K562 (cell line): ENCODE results near the gene MYL3.

Source experiments
- FOXA1 ChIP-seq: fragments of 450-650 bp; IDR thresholded peaks from 2 replicates; pipeline ENCODE4 v1.6.1; 2016; ENCODE audit warnings: mild to moderate bottlenecking, borderline replicate concordance
- GTF2F1 ChIP-seq: IDR thresholded peaks from 2 replicates; pipeline ENCODE4 v1.6.1; 2011; ENCODE audit warnings: low read depth, low read length, improper control_type of control experiment
- KAT7 ChIP-seq: sonication (generic); formaldehyde crosslinking; IDR thresholded peaks from 2 replicates; pipeline ENCODE4 v1.8.0; 2022; ENCODE audit warnings: missing genetic modification reagents, mild to moderate bottlenecking, borderline replicate concordance
- MAFF ChIP-seq: IDR thresholded peaks from 2 replicates; pipeline ENCODE4 v1.6.1; 2012; ENCODE audit warnings: low read length, improper control_type of control experiment
- MYC ChIP-seq, 2 experiments: fragments of 250-450 bp in 1 of 2; sonication (Bioruptor Pico) in 1 of 2; IDR thresholded peaks; 2 replicates each; pipeline versions ENCODE4 v1.5.1 to v1.6.1; 2012 to 2021; ENCODE audit warnings: low read depth in 2 of 2, borderline replicate concordance in 1 of 2, improper control_type of control experiment in 1 of 2, low read length in 1 of 2, mild to moderate bottlenecking in 1 of 2, moderate library complexity in 1 of 2
- NR2C2 ChIP-seq, 2 experiments: fragments of 200-800 bp in 1 of 2; sonication (Bioruptor generic) in 1 of 2; sonication (generic) in 1 of 2; formaldehyde crosslinking in 1 of 2; IDR thresholded peaks; 2 replicates each; pipeline versions ENCODE4 v1.6.1 to v1.8.0; 2016 to 2022; ENCODE audit warnings: mild to moderate bottlenecking in 1 of 2, missing compliant biosample characterization in 1 of 2, missing genetic modification characterization in 1 of 2, missing genetic modification reagents in 1 of 2
- NRF1 ChIP-seq, 2 experiments: fragments of 450-650 bp; IDR thresholded peaks in 1 of 2; conservative IDR thresholded peaks in 1 of 2; 2 replicates each; pipeline ENCODE4 v1.6.1; 2014; ENCODE audit warnings: mild to moderate bottlenecking in 2 of 2
- POLR2A ChIP-seq: fragments of 450-650 bp; conservative IDR thresholded peaks from 2 replicates; pipeline ENCODE4 v1.6.1; 2016
- SMC3 ChIP-seq: conservative IDR thresholded peaks from 2 replicates; pipeline ENCODE4 v1.6.1; 2011; ENCODE audit warnings: low read depth, low read length, improper control_type of control experiment; ENCODE audit not compliant: insufficient read depth
- STAT5B ChIP-seq: fragments of 250-450 bp; sonication (Bioruptor Pico); IDR thresholded peaks from 2 replicates; pipeline ENCODE4 v1.8.0; 2021; ENCODE audit warnings: mild to moderate bottlenecking, inconsistent platforms
- ZNF232 ChIP-seq: sonication (generic); formaldehyde crosslinking; IDR thresholded peaks from 2 replicates; pipeline ENCODE4 v1.8.0; 2022; ENCODE audit warnings: mild to moderate bottlenecking, missing genetic modification reagents
- TF ChIP-seq, protein P1 (sequence below): sonication (generic); formaldehyde crosslinking; IDR thresholded peaks from 2 replicates; pipeline ENCODE4 v1.8.0; 2023; ENCODE audit warnings: missing genetic modification reagents, mild to moderate bottlenecking, borderline replicate concordance
- TF ChIP-seq, protein P2 (sequence below), 3 experiments: IDR thresholded peaks in 2 of 3; conservative IDR thresholded peaks in 1 of 3; 2 replicates each; pipeline ENCODE4 v1.5.1; 2011 to 2012; ENCODE audit warnings: low read length in 3 of 3, mild to moderate bottlenecking in 3 of 3, control low read depth in 2 of 3, improper control_type of control experiment in 1 of 3, inconsistent platforms in 1 of 3, low read depth in 1 of 3, mixed read lengths in 1 of 3, moderate library complexity in 1 of 3; ENCODE audit not compliant: insufficient read depth in 2 of 3
- TF ChIP-seq, protein P3 (sequence below): fragments of 250-450 bp; sonication (Bioruptor Pico); IDR thresholded peaks from 2 replicates; pipeline ENCODE4 v1.8.0; 2021; ENCODE audit warnings: borderline replicate concordance, mild to moderate bottlenecking, moderate library complexity; ENCODE audit not compliant: poor library complexity, severe bottlenecking

DNA sequence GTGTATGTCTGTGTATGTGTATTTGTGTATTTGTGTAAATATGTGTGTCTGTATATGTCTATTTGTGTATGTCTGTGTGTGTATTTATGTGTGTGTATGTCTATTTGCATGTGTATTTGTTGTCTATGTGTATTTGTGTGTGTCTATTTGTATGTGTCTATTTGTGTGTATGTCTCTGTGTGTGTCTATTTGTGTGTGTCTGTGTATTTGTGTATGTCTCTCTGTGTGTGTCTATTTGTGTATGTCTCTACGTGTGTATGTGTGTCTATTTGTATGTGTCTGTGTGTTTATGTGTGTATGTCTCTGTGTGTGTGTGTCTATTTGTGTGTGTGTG is 44.7 kb upstream of the MYL3 start:
- TF ChIP-seq FOXA1 (no peak), GTF2F1 (no peak), POLR2A (no peak), STAT5B (CRISPR knock-in tag) (no peak), SMC3 (no peak), ZNF232 (no peak), MAFF (no peak), KAT7 (no peak), NRF1 (conservative IDR thresholded peaks at IDR 0.05 in 1 of 2, IDR thresholded peaks at IDR 0.05 in 1 of 2) (no peak), MYC (IDR thresholded peaks at IDR 0.05; ENCODE audit: low read depth, low read length) (no peak), MYC (CRISPR knock-in tag; IDR thresholded peaks at IDR 0.05; ENCODE audit: borderline replicate concordance, low read depth) (no peak), NR2C2 (CRISPR knock-in tag; IDR thresholded peaks at IDR 0.05) (no peak), NR2C2 (tag; IDR thresholded peaks at IDR 0.05) (no peak)
- TF ChIP-seq, protein P1, sequence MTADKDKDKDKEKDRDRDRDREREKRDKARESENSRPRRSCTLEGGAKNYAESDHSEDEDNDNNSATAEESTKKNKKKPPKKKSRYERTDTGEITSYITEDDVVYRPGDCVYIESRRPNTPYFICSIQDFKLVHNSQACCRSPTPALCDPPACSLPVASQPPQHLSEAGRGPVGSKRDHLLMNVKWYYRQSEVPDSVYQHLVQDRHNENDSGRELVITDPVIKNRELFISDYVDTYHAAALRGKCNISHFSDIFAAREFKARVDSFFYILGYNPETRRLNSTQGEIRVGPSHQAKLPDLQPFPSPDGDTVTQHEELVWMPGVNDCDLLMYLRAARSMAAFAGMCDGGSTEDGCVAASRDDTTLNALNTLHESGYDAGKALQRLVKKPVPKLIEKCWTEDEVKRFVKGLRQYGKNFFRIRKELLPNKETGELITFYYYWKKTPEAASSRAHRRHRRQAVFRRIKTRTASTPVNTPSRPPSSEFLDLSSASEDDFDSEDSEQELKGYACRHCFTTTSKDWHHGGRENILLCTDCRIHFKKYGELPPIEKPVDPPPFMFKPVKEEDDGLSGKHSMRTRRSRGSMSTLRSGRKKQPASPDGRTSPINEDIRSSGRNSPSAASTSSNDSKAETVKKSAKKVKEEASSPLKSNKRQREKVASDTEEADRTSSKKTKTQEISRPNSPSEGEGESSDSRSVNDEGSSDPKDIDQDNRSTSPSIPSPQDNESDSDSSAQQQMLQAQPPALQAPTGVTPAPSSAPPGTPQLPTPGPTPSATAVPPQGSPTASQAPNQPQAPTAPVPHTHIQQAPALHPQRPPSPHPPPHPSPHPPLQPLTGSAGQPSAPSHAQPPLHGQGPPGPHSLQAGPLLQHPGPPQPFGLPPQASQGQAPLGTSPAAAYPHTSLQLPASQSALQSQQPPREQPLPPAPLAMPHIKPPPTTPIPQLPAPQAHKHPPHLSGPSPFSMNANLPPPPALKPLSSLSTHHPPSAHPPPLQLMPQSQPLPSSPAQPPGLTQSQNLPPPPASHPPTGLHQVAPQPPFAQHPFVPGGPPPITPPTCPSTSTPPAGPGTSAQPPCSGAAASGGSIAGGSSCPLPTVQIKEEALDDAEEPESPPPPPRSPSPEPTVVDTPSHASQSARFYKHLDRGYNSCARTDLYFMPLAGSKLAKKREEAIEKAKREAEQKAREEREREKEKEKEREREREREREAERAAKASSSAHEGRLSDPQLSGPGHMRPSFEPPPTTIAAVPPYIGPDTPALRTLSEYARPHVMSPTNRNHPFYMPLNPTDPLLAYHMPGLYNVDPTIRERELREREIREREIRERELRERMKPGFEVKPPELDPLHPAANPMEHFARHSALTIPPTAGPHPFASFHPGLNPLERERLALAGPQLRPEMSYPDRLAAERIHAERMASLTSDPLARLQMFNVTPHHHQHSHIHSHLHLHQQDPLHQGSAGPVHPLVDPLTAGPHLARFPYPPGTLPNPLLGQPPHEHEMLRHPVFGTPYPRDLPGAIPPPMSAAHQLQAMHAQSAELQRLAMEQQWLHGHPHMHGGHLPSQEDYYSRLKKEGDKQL (CRISPR knock-in tag): no peak
- TF ChIP-seq, protein P2, sequence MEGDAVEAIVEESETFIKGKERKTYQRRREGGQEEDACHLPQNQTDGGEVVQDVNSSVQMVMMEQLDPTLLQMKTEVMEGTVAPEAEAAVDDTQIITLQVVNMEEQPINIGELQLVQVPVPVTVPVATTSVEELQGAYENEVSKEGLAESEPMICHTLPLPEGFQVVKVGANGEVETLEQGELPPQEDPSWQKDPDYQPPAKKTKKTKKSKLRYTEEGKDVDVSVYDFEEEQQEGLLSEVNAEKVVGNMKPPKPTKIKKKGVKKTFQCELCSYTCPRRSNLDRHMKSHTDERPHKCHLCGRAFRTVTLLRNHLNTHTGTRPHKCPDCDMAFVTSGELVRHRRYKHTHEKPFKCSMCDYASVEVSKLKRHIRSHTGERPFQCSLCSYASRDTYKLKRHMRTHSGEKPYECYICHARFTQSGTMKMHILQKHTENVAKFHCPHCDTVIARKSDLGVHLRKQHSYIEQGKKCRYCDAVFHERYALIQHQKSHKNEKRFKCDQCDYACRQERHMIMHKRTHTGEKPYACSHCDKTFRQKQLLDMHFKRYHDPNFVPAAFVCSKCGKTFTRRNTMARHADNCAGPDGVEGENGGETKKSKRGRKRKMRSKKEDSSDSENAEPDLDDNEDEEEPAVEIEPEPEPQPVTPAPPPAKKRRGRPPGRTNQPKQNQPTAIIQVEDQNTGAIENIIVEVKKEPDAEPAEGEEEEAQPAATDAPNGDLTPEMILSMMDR (IDR thresholded peaks at IDR 0.05 in 2 of 3, conservative IDR thresholded peaks at IDR 0.05 in 1 of 3; ENCODE audit: insufficient read depth in 2 of 3, low read depth in 1 of 3, low read length in 3 of 3): no peak
- TF ChIP-seq, protein P3, sequence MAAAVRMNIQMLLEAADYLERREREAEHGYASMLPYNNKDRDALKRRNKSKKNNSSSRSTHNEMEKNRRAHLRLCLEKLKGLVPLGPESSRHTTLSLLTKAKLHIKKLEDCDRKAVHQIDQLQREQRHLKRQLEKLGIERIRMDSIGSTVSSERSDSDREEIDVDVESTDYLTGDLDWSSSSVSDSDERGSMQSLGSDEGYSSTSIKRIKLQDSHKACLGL: no peak
